Measurements from ENCODE around the gene TMEM163. TPM values are rescaled to one million over a fixed set of nuclear protein-coding genes. Genes with fewer than 3 reads are reported as not detected.

TMEM163 gene
- total RNA-seq, 4 donors from 2014 or later: not detected

GRCh38 chr2:134711692-134712091 lies 7.1 kb downstream of the TMEM163 start:
- Histone ChIP-seq H3K36me3 (no peaks in the 10 kb centered on the region), H3K4me1 (no peaks in the 10 kb centered on the region), H3K9me3 (no peaks in the 10 kb centered on the region), H3K4me3 (no peak overlapping the region), H3K27ac (no peak overlapping the region), H3K27me3 (peaks cover 0 to 26% of the 10 kb centered on the region in 2 donors)
- WGBS, 2 donors: 23 to 26% methylated on average over 3 of the region's 3 CpGs
- TF ChIP-seq POLR2A (IDR thresholded peaks at IDR 0.05) (no peak), EP300 (IDR thresholded peaks at IDR 0.05) (no peak), CTCF (IDR thresholded peaks at IDR 0.05) (no peak)
- no peak for DNase-seq (ENCODE audit: low spot score in 2 of 2)

- Histone ChIP-seq H3K27me3 (no peaks in the 10 kb centered on the region), H3K27ac (no peak overlapping the region), H3K4me1 (no peaks in the 10 kb centered on the region), H3K9me3 (no peaks in the 10 kb centered on the region), H3K4me3 (no peak overlapping the region), H3K36me3 (no peaks in the 10 kb centered on the region)
- WGBS, 2 donors: 77 to 78% methylated on average over 5 of the region's 5 CpGs
- TF ChIP-seq CTCF (IDR thresholded peaks at IDR 0.05): no peak
- TF ChIP-seq EP300 (IDR thresholded peaks at IDR 0.05): no peak
- TF ChIP-seq POLR2A (IDR thresholded peaks at IDR 0.05): no peak
- no peak for DNase-seq (ENCODE audit: low spot score in 2 of 2)
These were observed 11.5 kb downstream of the TMEM163 start for GRCh38 chr2:134707330-134707676.

- H3K4me3 ChIP-seq: no peak overlapping the region
- H3K27ac ChIP-seq: no peak overlapping the region
- no peak for DNase-seq (ENCODE audit: low spot score in 2 of 2)
- 48 to 56% methylated on average over 16 to 18 of the region's 18 CpGs for WGBS, 2 donors
- H3K4me1 ChIP-seq: no peaks in the 10 kb centered on the region
- H3K36me3 ChIP-seq: no peaks in the 10 kb centered on the region
- H3K9me3 ChIP-seq: no peaks in the 10 kb centered on the region
- TF ChIP-seq EP300 (IDR thresholded peaks at IDR 0.05) (no peak), CTCF (IDR thresholded peaks at IDR 0.05) (no peak), POLR2A (IDR thresholded peaks at IDR 0.05) (no peak)
- no peaks in the 10 kb centered on the region for H3K27me3 ChIP-seq
These were observed 12.0 kb downstream of the TMEM163 start for GRCh38 chr2:134706587-134707329.

DNA sequence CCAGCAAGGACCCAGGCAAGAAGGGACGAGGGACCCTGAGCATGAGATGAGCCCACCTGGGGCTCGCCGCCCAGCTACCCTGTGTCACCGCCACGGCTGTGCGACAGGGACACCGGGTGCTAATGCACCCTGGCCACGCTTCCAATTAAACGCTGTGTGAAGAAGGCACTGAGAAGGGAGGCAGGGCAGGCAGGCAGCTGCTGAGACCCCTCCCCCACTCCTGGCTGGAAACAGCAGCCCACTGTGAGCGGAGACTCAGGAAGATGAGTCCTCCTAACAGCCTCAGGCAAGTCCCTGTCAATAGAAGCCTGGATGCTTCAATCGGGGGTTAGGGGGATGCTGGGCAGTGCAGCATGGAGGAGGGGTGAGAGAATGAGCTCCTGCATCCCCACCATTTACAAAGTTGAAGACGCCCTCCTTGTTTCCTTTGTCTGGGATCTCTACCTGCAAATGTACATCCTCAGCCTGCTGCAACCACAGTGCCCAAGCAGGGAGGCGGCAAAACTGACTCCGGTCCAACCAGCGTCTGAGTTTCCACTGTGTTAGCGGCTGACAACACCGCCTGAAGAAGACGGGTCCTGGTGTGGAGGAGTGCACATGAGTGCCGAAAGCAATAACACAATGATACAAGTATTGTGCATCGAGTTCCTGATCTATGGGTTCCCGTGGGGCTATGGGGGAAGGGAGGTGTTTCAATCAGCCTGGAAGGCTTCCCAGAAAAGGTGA lies 12.8 kb downstream of the TMEM163 start:
- TF ChIP-seq CTCF (IDR thresholded peaks at IDR 0.05): no peak
- TF ChIP-seq POLR2A (IDR thresholded peaks at IDR 0.05): no peak
- no peak for TF ChIP-seq EP300 (IDR thresholded peaks at IDR 0.05)
- no peaks in the 10 kb centered on the region for H3K36me3 ChIP-seq
- WGBS, 2 donors: 58 to 63% methylated on average over 20 to 21 of the region's 21 CpGs
- DNase-seq (ENCODE audit: low spot score in 2 of 2): no peak
- H3K4me1 ChIP-seq: no peaks in the 10 kb centered on the region
- H3K4me3 ChIP-seq: no peak overlapping the region
- H3K27ac ChIP-seq: no peak overlapping the region
- no peaks in the 10 kb centered on the region for H3K27me3 ChIP-seq
- H3K9me3 ChIP-seq: no peaks in the 10 kb centered on the region

GRCh38 chr2:134704173-134704572 lies 14.6 kb downstream of the TMEM163 start:
- Histone ChIP-seq H3K27ac (no peak overlapping the region), H3K27me3 (no peaks in the 10 kb centered on the region), H3K9me3 (no peaks in the 10 kb centered on the region), H3K4me1 (no peaks in the 10 kb centered on the region), H3K4me3 (no peak overlapping the region), H3K36me3 (no peaks in the 10 kb centered on the region)
- no peak for TF ChIP-seq EP300 (IDR thresholded peaks at IDR 0.05)
- TF ChIP-seq POLR2A (IDR thresholded peaks at IDR 0.05): no peak
- no peak for TF ChIP-seq CTCF (IDR thresholded peaks at IDR 0.05)
- DNase-seq (ENCODE audit: low spot score in 2 of 2): no peak
- WGBS, 2 donors: 68 to 81% methylated on average over 4 of the region's 4 CpGs
